ENCODE measurements around the gene EXOC6B.

The EXOC6B gene

DNA sequence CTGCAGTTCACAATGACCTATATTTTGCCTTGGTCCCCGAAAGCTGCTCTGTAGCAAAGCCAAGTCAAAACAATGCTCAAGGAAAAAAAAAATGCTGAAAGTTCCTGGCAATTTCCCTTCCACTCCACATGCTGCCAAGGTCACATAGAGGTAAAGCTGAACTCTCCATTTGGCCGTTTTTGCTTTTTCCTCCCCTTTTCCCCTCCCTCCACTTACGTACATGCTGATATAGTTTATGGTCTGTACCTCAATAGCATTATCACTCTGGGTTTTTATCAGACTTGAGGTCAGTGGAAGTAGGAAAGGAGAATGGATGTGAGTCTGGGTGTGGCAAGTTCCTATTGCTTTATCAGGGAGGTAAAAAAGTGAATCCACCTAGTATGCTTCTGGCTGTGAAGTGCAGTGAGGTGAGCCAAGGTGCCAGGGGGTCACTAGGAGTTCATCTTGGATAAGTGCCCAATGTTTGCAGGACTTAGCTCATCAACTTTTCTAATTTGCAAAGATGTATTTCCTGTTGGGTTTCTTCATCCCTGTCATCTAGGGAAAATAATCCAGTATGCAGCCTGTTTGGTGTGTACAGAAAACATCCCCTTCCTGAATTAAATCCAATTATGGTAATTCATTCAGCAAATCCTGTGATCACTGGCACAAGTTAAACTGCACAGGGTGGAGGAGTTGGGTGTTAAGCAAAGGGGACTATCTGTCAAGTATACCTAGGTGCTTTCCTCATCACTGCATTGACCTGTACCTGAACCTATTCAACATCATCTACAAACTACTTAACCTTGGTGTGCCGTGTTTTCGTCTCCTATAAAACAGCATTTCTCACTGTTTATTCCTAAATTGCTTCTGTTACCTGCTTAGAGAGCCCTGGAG, 553.8 kb downstream of the EXOC6B start:
- no peak for DNase-seq (ENCODE audit: low spot score)

DNA sequence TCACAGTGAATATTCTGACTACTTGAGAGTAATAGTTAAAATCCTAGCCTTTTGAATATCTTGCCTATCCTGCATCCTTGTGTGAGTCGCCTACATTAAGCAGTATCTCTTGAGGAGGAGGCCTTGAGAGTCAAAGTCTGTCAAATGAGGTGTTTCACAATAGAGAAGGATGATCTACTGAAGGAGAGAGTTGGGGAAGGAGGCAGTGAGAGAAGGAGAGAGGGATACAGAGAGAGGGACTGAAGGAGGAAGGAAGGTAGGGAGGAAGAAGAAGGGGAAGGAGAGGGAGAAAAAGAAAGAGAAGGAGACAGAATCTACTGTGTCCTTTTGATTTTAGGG, 554.6 kb downstream of the EXOC6B start:
- no peak for DNase-seq (ENCODE audit: low spot score)

DNA sequence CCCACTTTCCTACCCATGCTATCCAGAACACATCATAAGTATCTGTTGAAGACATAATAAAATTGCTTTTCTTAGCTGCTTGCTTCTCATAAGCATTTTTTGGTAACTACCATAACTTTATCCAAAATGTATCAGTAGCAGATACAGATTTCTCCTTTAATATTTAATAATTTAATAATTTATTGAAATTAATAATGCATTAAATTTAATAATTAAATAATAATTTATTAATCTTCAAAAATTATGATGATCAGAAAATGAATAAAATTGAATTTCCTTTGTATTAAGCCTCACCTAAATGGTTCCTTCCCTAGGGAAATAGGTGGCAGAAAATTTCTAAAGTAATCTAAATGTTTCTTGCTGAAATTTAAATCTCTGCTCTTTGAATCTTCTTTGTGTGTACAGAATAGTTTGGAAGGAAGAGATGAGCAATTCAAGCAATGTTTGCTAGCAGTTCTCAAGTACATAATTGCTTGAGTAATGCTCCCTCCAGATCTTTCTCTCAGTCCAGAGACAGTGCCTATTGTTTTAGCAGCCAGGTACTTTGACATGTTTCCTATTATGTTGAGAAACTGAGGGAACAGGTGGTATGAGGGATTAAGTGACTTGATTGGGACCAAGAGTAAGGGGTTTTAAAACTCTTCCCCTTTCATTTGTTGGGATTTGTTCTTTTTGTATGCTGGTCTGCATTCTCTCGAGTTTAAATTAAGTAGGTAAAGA, 555.1 kb downstream of the EXOC6B start:
- no peak for DNase-seq (ENCODE audit: low spot score)

DNA sequence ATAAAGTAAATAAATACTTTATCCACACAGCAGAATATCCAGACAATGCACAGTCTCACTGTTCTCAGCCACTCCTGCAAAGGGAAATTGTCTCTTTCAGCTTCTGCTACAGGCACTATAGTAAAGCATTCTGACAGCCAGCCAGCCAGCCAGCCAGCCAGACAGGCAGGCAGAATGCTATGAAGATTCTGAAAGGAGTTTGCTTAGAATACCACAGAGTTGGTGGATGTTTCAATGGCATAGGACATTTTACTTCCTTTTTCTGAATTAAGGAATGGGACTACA, 562.1 kb downstream of the EXOC6B start:
- DNase-seq (ENCODE audit: low spot score), result no peak

DNA sequence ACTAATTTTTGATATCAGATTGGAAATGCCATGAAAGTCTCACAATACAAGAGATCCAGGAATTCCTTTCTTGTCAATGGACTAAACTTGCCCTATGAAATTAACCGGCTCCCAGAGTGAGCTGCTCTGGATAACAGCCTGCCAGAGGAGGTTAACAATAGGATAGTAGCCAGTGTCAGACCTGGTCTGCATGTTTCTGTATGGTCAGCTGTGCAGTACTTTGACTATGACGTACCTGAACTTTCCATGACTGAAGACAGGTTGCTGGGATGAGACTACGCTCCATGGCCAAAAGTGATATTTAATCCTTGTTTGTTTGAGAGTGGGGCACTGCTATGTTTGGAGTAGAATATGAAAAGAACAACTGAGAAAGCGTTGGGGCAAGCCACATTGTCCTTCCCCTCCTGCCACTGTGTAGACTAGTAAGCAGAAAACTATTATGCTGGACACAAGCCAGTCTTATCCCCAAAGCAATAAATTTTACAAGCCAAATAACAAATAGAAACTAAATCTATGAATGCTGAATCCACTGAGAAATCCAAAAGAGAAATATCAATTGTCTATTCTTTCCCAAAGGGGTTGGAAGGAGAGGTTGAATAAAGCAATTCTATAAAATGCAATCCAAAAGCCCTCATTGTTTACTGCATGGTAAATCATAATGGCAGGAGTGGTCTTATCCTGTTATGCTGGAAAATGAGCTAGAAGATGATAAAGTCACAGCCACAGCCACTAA, 562.6 kb downstream of the EXOC6B start:
- DNase-seq (ENCODE audit: low spot score), result no peak

DNA sequence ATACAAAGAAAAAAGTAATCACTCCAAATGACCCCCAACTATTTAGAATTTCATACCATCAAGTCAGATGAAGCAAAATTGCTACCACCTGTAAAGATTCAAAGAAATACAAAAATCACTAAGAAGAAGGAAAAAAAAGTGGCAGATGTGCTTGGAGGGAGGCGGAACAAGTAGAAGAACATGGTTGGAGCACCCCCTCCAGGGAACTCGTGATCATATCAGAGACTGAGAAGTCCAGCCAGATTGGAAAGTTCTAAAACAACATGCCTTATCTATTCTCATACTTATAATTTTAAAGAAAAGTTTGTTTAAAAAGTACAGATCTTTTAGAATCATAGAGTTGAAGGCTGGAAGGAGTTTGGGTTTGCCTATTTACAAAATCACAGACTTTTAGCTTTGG, 564.8 kb downstream of the EXOC6B start:
- DNase-seq (ENCODE audit: low spot score), result no peak

DNA sequence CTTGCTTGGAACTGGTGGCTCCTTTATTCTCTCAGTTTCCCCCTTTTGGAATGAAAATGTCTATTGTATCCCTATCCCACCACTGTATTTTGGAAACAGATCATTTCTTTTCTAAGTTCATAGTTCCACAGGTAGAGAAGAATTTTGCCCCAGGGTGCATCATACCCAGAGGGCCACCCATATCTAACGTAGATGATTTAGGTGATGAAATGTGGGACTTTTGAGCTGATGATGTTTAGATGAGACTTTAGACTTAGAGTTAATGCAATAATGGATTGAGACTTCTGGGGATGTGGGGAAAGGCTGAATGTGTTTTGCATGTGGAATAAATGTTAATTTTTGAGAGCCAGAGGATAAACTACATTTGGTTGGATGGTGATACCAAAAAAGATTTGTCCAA, 570.3 kb downstream of the EXOC6B start:
- DNase-seq (ENCODE audit: low spot score), result no peak

DNA sequence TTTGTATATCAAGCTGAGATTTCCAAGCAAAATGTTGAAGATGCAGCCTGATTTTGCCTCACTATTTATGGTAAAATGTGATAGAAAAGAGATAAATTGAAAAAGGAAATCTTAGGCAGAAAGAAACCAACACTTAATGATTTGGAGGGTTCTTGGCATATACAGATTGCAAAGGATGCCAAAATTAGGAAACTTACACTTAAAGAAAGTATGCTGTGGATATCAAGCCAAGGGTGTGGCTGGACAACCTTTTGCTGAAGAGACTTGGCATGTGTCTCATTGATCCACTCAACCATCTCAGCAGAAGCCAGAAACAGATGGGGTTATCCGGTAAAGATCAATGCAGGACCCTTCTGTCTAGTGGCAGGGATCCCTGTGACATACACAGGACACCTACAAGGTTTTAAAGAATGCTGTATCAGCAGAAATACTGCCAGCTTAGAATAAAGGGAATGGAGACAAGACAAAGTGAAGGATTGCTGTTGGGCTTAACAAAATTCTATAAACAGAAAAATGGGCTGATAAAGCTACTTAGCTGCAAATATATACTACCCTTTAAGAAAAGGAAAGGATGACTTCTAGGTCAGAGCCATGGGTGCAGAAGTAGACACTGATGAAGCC, 570.9 kb downstream of the EXOC6B start:
- no peak for DNase-seq (ENCODE audit: low spot score)

DNA sequence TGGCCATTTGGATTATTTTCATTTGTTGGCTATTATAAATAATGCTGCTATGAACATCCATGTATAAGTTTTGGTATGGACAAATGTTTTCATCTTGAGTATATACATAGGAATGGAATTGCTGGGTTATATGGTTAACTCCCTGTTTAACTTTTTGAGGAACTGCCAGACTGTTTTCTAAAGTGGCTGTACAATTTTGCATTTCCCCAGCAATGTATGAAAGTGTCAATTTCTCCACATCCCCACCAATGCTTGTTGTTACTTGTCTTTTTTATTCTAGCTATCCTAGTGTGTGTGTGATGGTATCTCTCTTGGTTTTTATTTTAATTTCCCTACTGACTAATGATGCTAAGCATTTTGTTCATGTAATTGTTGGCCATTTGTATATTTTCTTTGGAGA, 587.5 kb downstream of the EXOC6B start:
- DNase-seq (ENCODE audit: low spot score), result no peak

DNA sequence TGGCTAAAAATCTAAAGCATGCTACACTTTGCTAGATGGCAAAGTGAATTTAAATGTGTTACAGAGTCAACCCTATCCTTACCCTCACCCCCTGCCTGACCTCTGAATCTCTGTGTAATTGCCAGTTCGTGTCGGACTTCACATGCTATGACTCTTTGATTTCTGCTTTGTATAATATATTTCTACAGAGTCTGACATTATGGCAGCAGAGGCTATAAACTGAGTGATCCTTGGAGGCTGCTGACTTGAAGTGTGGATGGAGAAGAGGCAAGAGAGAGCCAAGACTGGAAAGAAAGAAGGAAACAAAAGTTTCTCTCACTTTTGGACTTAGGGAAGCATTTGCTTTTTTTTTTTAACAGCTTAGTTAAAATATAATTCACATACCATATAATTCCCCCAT, 588.3 kb downstream of the EXOC6B start:
- no peak for DNase-seq (ENCODE audit: low spot score)

DNA sequence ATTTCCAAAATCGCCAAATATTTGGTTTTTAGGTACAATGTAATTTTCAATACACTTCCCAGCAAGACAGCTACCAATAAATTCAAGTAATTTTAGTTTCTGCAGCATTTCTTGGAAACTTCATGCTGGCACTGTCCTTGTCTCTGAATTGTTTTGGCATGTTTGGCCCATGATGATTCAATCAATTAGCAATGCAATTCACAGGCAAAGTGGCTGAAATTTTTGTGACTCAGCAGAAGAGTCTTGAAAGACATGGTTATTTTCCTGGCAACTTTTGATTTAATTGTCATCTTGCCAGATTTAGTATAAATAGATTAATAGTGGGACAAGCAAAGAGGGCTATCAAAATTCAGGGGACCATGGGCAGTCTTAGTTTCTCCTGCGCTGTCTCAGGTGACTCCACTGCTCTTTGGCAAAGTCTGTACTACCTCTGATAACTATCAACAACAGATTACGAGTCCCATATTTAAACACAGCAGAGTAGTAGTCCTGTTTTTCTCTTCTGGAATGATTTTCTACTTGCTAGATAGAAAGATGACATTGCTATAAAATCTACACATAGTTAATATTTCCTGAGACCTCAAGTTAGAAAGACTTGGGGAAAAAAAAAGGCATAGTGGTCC, 589.3 kb downstream of the EXOC6B start:
- no peak for DNase-seq (ENCODE audit: low spot score)

DNA sequence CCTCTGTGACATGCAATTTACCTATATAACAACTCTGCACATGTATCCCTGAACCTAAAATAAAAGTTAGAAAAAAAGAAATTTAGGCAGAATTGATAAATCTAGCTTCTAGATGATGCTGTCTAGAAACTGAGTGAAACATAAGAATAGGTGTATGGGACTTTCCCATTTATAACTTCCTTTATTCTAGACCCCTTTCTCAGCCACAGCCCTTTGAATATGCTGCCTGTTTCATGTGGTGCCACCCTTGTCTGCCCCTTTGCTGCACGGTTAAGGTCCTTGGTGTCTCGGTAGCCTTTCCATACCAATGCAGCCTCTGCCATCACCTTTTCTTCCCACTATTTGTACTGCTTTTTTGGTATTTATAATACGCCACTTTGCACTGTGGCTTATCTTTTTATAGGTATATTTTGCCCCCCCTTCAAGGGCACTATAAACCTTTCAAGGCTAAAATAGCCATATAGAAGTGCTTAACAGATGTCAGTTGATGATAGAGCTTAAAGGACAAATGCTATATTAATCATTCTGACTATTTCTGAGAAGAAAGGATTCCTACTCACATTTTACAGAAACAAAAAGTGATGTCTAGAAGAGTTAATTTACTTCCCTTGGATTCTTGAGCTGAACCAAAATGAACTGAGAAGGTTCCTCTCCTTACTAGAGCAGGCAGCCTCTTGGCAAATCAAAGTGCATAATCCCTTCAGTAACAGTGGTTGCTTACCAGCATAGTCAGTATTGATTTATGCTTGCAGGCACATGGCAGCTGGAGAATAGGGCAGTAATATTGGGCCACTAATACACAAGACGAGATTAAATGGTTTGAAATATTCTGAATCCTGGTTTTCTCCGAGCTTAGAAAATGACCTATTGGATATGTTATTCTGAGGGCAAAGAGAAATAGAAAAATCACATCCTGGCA, 590.1 kb downstream of the EXOC6B start:
- no peak for DNase-seq (ENCODE audit: low spot score)

DNA sequence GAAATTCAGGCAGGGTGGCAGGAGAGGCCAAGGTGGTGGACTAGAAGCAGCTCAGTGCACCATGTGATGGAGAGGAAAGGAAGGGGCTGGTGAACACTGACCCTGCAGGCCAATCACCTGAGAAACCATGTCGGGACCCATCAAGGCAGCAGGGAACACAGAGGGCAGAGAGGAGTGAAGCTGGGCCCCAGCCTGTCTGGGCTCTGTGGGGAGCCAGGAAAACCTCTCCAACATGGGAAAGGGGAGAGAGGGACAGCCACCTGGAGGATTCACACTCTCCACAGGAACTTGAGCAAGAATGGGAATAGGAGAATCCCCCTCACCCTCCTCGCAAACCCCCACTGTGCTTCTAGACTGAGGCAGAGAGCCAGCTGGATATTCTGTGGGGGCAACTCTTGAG, 592.6 kb downstream of the EXOC6B start:
- no peak for DNase-seq (ENCODE audit: low spot score)

DNA sequence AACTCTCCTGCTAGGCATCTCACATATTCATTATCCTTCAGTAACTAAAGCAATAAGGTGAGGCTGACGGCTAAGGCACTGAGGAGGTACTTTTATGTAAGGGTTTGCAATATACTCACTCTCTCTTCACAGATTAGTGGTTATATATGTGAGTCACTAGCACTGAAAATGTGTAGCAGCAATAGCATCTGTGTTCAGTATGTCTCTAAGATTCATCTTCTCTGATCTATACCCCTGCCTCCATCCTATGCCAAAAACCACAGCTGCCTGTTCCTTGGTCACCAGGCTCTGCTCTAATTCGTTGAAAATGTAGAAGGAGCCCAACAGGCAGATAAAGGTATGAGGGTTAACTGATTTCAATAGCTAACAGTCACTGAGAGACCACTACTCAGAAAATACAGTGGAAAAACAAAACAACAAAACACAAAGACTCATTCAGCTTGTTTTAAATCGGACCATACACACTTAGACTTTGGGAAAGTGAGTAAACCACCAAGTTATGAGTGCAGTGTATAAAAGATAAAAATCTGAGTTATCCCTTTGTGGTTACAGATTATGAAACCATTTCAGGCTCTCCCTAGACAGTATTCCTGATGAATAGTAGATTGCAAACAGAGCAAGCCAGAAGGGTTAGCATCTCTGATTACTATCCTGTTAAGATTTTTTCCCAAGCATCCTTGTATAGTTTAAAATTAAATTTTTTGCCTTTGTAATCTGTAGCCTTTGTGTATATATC, 602.8 kb downstream of the EXOC6B start:
- no peak for DNase-seq (ENCODE audit: low spot score)

DNA sequence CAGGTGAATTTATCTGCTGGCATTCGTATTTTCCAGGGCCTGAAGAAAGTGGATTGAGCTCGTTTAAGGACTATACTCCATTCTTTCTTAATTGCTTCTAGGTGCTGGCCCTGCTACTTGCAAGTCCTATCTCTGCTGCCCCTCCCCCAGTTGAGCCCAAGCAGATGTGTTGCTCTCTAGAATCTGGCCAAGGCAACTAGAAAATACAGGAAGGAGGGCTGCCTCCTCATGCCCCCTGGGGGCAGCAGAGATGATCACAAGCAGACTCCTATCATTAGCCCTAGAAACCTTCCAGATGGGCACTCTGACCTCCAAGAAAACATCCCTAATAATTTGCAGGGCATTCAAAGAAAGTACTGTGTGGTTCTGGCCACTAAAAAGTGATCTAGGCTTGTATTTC, 605.7 kb downstream of the EXOC6B start:
- DNase-seq (ENCODE audit: low spot score), result no peak

DNA sequence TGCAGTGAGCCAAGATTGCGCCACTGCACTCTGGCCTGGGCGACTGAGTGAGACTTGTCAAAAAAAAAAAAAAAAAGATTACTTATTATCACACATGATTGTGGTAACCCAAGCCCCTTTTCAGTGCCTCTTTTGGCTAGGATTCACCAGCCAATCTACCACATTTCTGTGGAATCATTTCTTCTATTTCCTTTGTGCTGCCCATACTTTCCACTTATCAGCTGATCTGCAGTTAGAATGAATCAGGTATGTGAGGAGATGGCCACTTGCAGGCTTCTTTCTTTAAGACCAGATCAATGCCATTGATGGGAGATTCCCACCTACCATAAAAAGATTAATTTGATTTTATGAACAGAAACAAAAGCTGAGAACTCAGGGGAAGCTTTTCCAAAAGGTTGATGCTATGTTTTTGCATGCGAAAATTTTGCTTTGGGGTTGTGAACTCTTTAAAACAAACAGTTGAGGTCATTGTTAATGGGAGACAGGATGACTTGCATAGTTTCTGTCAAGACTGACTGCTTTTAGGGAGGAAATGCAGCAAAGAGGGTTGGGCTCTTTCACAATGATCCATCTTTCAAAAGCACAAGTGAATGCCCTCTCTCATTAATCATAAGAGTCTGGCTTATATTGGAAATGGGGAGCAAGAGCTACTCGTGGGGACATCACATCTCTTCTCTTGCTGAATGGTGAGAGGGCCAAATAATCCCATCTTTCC, 611.2 kb downstream of the EXOC6B start:
- no peak for DNase-seq (ENCODE audit: low spot score)

DNA sequence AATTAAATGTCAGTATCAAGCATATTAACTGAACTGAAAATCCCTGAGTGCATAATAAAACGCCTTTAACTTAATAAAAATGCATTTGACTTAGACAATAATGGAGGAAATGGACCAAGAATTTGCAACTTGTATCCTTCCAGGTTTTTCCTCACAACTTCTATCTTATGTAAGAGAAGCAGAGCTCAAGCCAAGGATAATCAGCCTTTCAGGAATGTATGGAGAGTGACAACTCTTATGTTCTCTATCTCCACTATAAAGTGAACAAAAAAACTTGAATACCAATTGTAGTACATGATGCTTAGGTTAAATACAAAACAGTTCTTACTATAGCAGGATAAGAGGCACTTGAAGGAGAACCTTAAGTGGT, 613.4 kb downstream of the EXOC6B start:
- DNase-seq (ENCODE audit: low spot score), result no peak

DNA sequence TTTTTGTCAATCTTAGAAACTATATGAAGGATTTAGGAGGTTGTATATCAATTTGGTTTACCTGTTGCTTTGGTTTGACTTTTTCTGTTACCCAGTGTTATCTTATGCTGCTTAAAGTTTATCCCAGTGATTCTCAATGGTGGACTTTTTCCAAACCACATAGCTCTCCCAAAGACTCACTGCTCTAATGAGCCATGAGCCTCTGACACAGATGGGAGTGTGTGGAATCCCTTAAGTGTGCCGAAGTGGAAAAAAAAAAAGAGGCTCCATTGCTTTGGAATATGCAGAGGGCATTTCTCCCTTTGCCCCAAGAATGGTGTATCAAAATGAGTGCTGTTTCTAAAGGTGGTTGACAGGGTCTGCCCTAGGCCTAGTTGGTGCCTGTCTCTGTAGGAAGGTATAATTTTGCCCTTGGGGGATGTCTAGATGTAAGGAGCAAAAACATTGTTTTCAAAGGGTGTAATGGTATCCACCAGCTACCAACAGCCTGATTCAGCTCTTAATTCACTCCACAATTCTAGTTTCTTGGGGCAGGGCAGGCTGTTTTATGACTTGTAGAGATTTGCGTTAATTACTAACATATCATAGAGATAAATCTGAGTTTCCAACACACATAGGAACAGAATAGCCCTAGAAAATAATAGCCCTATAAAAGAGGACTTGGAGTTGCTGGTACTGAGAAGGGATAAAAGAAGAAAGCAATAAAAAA, 613.9 kb downstream of the EXOC6B start:
- DNase-seq (ENCODE audit: low spot score), result no peak

DNA sequence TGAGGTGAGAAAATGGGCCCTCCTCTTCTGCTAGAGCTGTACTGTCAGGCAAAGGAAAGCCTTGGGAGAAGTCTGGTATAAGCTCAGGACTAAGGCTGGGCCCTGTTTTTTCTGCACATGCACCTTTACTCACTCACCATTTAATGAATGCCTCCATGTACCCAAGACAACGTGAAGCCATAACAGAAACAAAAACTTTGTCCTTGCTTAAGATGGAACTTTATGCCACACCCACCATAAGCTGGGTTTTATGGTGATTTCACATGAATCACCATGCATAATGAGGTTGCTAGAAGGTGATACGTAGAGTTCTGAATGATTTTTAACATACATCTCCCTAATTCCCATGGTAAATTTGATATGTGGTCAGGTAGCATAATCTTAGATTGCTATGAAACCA, 614.5 kb downstream of the EXOC6B start:
- DNase-seq (ENCODE audit: low spot score), result no peak

Measured in CD4-positive, alpha-beta T cell treated with Interleukin-15 for 4 hours (primary cell).